ENCODE data around the gene SNORC. TPM values are rescaled to one million over a fixed set of nuclear protein-coding genes. Genes with fewer than 3 reads are reported as not detected.

The SNORC gene
- polyA plus RNA-seq, 1 of the 3 experiments (the other 2 are of a cell fraction): 1.2 TPM

GRCh38 chr2:232925821-232926156 is 55.7 kb downstream of the SNORC start (continued):
- no peak for TF ChIP-seq RAD21 (IDR thresholded peaks at IDR 0.05; ENCODE audit: low read length)

GRCh38 chr2:232926431-232926939 is 56.4 kb downstream of the SNORC start:
- WGBS (ENCODE audit: low lambda C conversion rate): 29% methylated on average over 13 of the region's 13 CpGs
- Histone ChIP-seq H3K4me3 (ENCODE audit: low read depth in 2 of 2, low read length in 1 of 2) (no peak overlapping the region), H3K4me1 (ENCODE audit: control insufficient read depth in 1 of 2, insufficient read depth in 2 of 2, low read depth in 1 of 2, low read length in 1 of 2) (no peaks in the 10 kb centered on the region; a peak in 1 of 4 replicates), H3K4me2 (peak overlapping the region; percentile 33; the same call in 1 of the 2 replicates), H3K27me3 (ENCODE audit: insufficient read depth) (peaks cover 33% of the 10 kb centered on the region), H2AFZ (ENCODE audit: low read depth) (no peak overlapping the region), H3K9me2 (no peaks in the 10 kb centered on the region), H3K27ac (ENCODE audit: low read depth in 2 of 2, low read length in 1 of 2) (no peak overlapping the region), H3K79me2 (ENCODE audit: insufficient read depth) (no peaks in the 10 kb centered on the region), H3F3A (replicated peaks; ENCODE audit: insufficient read depth) (no peaks in the 10 kb centered on the region), H3K9ac (no peak overlapping the region), H3K9me3 (no peaks in the 10 kb centered on the region), H3K36me3 (replicated peaks in 1 of 2; ENCODE audit: control insufficient read depth in 1 of 2, insufficient read depth in 2 of 2, low read length in 1 of 2) (no peaks in the 10 kb centered on the region), H4K20me1 (ENCODE audit: insufficient read depth) (no peaks in the 10 kb centered on the region)
- peak; percentile 43 for DNase-seq
- TF ChIP-seq TAF1 (IDR thresholded peaks at IDR 0.05; ENCODE audit: borderline replicate concordance, low read depth, low read length) (no peak), SMC3 (IDR thresholded peaks at IDR 0.05; ENCODE audit: low read depth, low read length) (no peak), IRF3 (IDR thresholded peaks at IDR 0.05; ENCODE audit: low read depth, low read length) (no peak)
- ChIA-PET POLR2A (no interaction called here), CTCF (no interaction called here)

- Histone ChIP-seq H3K9me3 (no peaks in the 10 kb centered on the region), H3K4me2 (peak overlapping the region; percentile 33; the same call in 1 of the 2 replicates), H3K9me2 (no peaks in the 10 kb centered on the region), H3K4me3 (ENCODE audit: low read depth in 2 of 2, low read length in 1 of 2) (peak overlapping the region in 1 of 2 experiments; percentile 34; a peak in 2 of 4 replicates), H3K36me3 (replicated peaks in 1 of 2; ENCODE audit: control insufficient read depth in 1 of 2, insufficient read depth in 2 of 2, low read length in 1 of 2) (no peaks in the 10 kb centered on the region), H3K9ac (no peak overlapping the region), H2AFZ (ENCODE audit: low read depth) (no peak overlapping the region), H3K4me1 (ENCODE audit: control insufficient read depth in 1 of 2, insufficient read depth in 2 of 2, low read depth in 1 of 2, low read length in 1 of 2) (no peaks in the 10 kb centered on the region; a peak in 1 of 4 replicates), H3K79me2 (ENCODE audit: insufficient read depth) (no peaks in the 10 kb centered on the region), H3K27ac (ENCODE audit: low read depth in 2 of 2, low read length in 1 of 2) (no peak overlapping the region), H3F3A (replicated peaks; ENCODE audit: insufficient read depth) (no peaks in the 10 kb centered on the region), H4K20me1 (ENCODE audit: insufficient read depth) (no peaks in the 10 kb centered on the region), H3K27me3 (ENCODE audit: insufficient read depth) (peaks cover 33% of the 10 kb centered on the region)
- ChIA-PET POLR2A (no interaction called here), CTCF (interaction anchor here (1.3 to 1.4 kb wide), 2 partner anchors 40 to 102 kb away, joined by 3 to 4 read pairs; no protein-coding TSS in a partner anchor)
- TF ChIP-seq CHD2 (IDR thresholded peaks at IDR 0.05; ENCODE audit: low read length, partially characterized antibody): no peak
- TF ChIP-seq EZH2phosphoT487 (IDR thresholded peaks at IDR 0.05; ENCODE audit: borderline replicate concordance, low read depth): no peak
- TF ChIP-seq SMC3 (IDR thresholded peaks at IDR 0.05; ENCODE audit: low read depth, low read length): no peak
- no peak for TF ChIP-seq PBX3 (IDR thresholded peaks at IDR 0.05)
- no peak for TF ChIP-seq USF1 (IDR thresholded peaks at IDR 0.05; ENCODE audit: borderline replicate concordance, low read depth)
- TF ChIP-seq MXI1 (IDR thresholded peaks at IDR 0.05; ENCODE audit: low read depth, low read length): no peak
- TF ChIP-seq TEAD4 (IDR thresholded peaks at IDR 0.05; ENCODE audit: borderline replicate concordance, insufficient read depth): no peak
- TF ChIP-seq MEF2A (IDR thresholded peaks at IDR 0.05; ENCODE audit: borderline replicate concordance, low read depth): no peak
- no peak for TF ChIP-seq ZBTB33 (IDR thresholded peaks at IDR 0.05; ENCODE audit: borderline replicate concordance, low read depth)
- peak; percentile 55 for DNase-seq
- 10% methylated on average over 8 of the region's 76 CpGs for WGBS (ENCODE audit: low lambda C conversion rate)
Measured at GRCh38 chr2:232927032-232927792, 57.1 kb downstream of the SNORC start.
